Endothelial cell of umbilical vein (primary cell): ENCODE data around the gene TPD52L2. TPM values are rescaled to one million over a fixed set of nuclear protein-coding genes. Genes with fewer than 3 reads are reported as not detected.

Experiments used
- BruUV-seq: library from RNA; stranded (reverse); fragments of 400-500 nt; replicated peaks from 2 replicates; lab custom pipeline; 2021; lab: Mats Ljungman, UMichigan
- CTCF ChIA-PET: fragments of 300-600, 350-600 bp; sonication (Branson Sonifier 250); formaldehyde crosslinking; loops from one replicate; lab custom pipeline; 2021; ENCODE audit warnings: antibody characterized with exemption, inconsistent platforms; lab: Charles Lee
- POLR2A ChIA-PET: fragments of 300-600, 350-600 bp; sonication (Branson Sonifier 250); formaldehyde crosslinking; loops from one replicate; lab custom pipeline; 2021; ENCODE audit warnings: antibody characterized with exemption, inconsistent platforms; lab: Charles Lee
- DNase-seq: peaks from one replicate; pipeline ENCODE4 v3.0.0-alpha.2; 2011; ENCODE audit warnings: low read depth, low spot score
- FAIRE-seq: peaks from 2 replicates; lab custom pipeline; 2011; peaks lifted over from hg19 to GRCh38; lab: Jason Lieb, UNC
- H2AFZ ChIP-seq: 2 replicates; pipeline ENCODE4 v1.6.0; 2012; ENCODE audit warnings: low read depth, low read length, control low read depth, inconsistent platforms
- H3K27ac ChIP-seq: 2 replicates; pipeline ENCODE4 v1.5.1; 2011; ENCODE audit warnings: low read depth, mild to moderate bottlenecking, control low read depth, low read length, moderate library complexity; ENCODE audit not compliant: insufficient read depth
- H3K27me3 ChIP-seq, 2 experiments: 2 replicates each; pipeline versions ENCODE4 v1.6.0 to v1.6.1; 2011; ENCODE audit warnings: low read length in 2 of 2, mixed read lengths in 1 of 2; ENCODE audit not compliant: control insufficient read depth in 2 of 2, insufficient read depth in 2 of 2
- H3K36me3 ChIP-seq, 2 experiments: 2 replicates in 1 of 2; 3 replicates in 1 of 2; pipeline ENCODE4 v1.5.1; 2011; ENCODE audit warnings: low read length in 2 of 2, mild to moderate bottlenecking in 1 of 2, moderate library complexity in 1 of 2; ENCODE audit not compliant: control insufficient read depth in 2 of 2, insufficient read depth in 2 of 2; ENCODE audit errors: extremely low read depth in 1 of 2
- H3K4me1 ChIP-seq: 3 replicates; pipeline ENCODE4 v1.5.1; 2011; ENCODE audit warnings: mild to moderate bottlenecking, low read length; ENCODE audit not compliant: control insufficient read depth, insufficient read depth; ENCODE audit errors: extremely low read depth
- H3K4me2 ChIP-seq: 2 replicates; pipeline ENCODE4 v1.6.1; 2011; ENCODE audit warnings: low read length, control low read depth, mixed read lengths; ENCODE audit not compliant: insufficient read depth
- H3K4me3 ChIP-seq, 3 experiments: fragments of 200-600 bp in 1 of 3; sonication (generic), shearing (Covaris generic) in 1 of 3; replicated peaks in 1 of 3; 2 replicates each; pipeline ENCODE4 v1.5.1; 2011 to 2016; ENCODE audit warnings: control low read depth in 3 of 3, low read length in 3 of 3, mild to moderate bottlenecking in 2 of 3, inconsistent platforms in 1 of 3, low read depth in 1 of 3, moderate library complexity in 1 of 3; ENCODE audit not compliant: insufficient read depth in 1 of 3
- H3K79me2 ChIP-seq: 2 replicates; pipeline ENCODE4 v1.6.0; 2012; ENCODE audit warnings: low read length, inconsistent platforms; ENCODE audit not compliant: control insufficient read depth, insufficient read depth
- H3K9ac ChIP-seq: replicated peaks from 2 replicates; pipeline ENCODE3; 2011; ENCODE audit warnings: low read length, control low read depth; ENCODE audit not compliant: insufficient read depth; ENCODE audit errors: extremely low read depth
- H3K9me1 ChIP-seq: replicated peaks from 3 replicates; pipeline ENCODE4 v1.6.0; 2011; ENCODE audit warnings: mild to moderate bottlenecking, low read length; ENCODE audit not compliant: control insufficient read depth, insufficient read depth; ENCODE audit errors: extremely low read depth
- H3K9me3 ChIP-seq: replicated peaks from 2 replicates; pipeline ENCODE4 v1.5.1; 2012; ENCODE audit warnings: low read length, inconsistent platforms; ENCODE audit not compliant: control insufficient read depth, insufficient read depth
- H4K20me1 ChIP-seq: replicated peaks from 2 replicates; pipeline ENCODE3; 2011; ENCODE audit warnings: mild to moderate bottlenecking, low read length; ENCODE audit not compliant: control insufficient read depth, insufficient read depth; ENCODE audit errors: extremely low read depth
- CTCF ChIP-seq, 2 donors: IDR thresholded peaks; 1 replicate in 1 of 2; 2 replicates in 1 of 2; pipeline ENCODE4 v1.5.1; 2011; ENCODE audit warnings: low read length in 2 of 2, mild to moderate bottlenecking in 2 of 2, moderate library complexity in 2 of 2, control low read depth in 1 of 2, inconsistent platforms in 1 of 2, low read depth in 1 of 2; ENCODE audit not compliant: insufficient read depth in 1 of 2; ENCODE audit errors: extremely low read depth in 1 of 2
- EZH2 ChIP-seq: IDR thresholded peaks from 2 replicates; pipeline ENCODE4 v1.6.1; 2012; ENCODE audit warnings: borderline replicate concordance, low read depth, mild to moderate bottlenecking, moderate library complexity, low read length, inconsistent platforms; ENCODE audit not compliant: severe bottlenecking
- FOS ChIP-seq: IDR thresholded peaks from 2 replicates; pipeline ENCODE4 v1.6.1; 2011; ENCODE audit warnings: mild to moderate bottlenecking, low read length, moderate library complexity, borderline replicate concordance; ENCODE audit not compliant: insufficient read depth
- GATA2 ChIP-seq: IDR thresholded peaks from 2 replicates; pipeline ENCODE4 v1.7.0; 2011; ENCODE audit warnings: low read depth, mild to moderate bottlenecking, moderate library complexity, mixed read lengths, low read length; ENCODE audit not compliant: insufficient read length, insufficient read depth
- JUN ChIP-seq: IDR thresholded peaks from 2 replicates; pipeline ENCODE4 v1.6.1; 2011; ENCODE audit warnings: borderline replicate concordance, low read depth; ENCODE audit not compliant: insufficient read length, insufficient read depth
- MAX ChIP-seq: IDR thresholded peaks from 2 replicates; pipeline ENCODE4 v1.6.1; 2011; ENCODE audit not compliant: insufficient read depth, insufficient read length
- MYC ChIP-seq: IDR thresholded peaks from one replicate; pipeline ENCODE4 v1.6.1; 2011; ENCODE audit warnings: mild to moderate bottlenecking, low read depth, low read length
- POLR2A ChIP-seq: IDR thresholded peaks from 2 replicates; pipeline ENCODE4 v1.6.1; 2012; ENCODE audit warnings: low read depth, mild to moderate bottlenecking, control low read depth, low read length
- POLR2AphosphoS5 ChIP-seq: IDR thresholded peaks from 2 replicates; pipeline ENCODE4 v1.6.1; 2012; ENCODE audit warnings: low read depth, mild to moderate bottlenecking, control low read depth, low read length, moderate library complexity; ENCODE audit not compliant: insufficient read depth
- dilution Hi-C: fragments of 300-500 bp; cut with MboI; formaldehyde crosslinking; loops from one replicate; pipeline ENCODE4 v1.15.0; 2019; ENCODE audit warnings: low sequenced_read_pairs; ENCODE audit not compliant: extremely low pct_ligation_motif_present
- intact Hi-C: fragments of 100-400 bp; cut with micrococcal nuclease; formaldehyde crosslinking; loops from one replicate; pipeline ENCODE4 v1.10.0; 2022
- polyA plus RNA-seq, 4 experiments: library from polyadenylated mRNA; depleted of rRNA in 3 of 4; stranded (reverse) in 3 of 4; unstranded in 1 of 4; fragments of >200 nt; gene quantifications; 2 replicates each; pipeline versions ENCODE4 v1.2.1 to v1.2.3, GENCODE V29; 2011 to 2012; ENCODE audit warnings: missing spikeins in 1 of 4
- total RNA-seq: library from RNA; stranded (reverse); gene quantifications from 2 replicates; pipeline ENCODE4 v1.2.3, GENCODE V29; 2021

TPD52L2 gene
- total and polyA plus RNA-seq, 2 donors (not counting 3 experiments of a cell fraction or from before 2014, with no cell fraction given), result 123 to 142 TPM

GRCh38 chr20:63934271-63935068 lies 69.4 kb downstream of the TPD52L2 start:
- Histone ChIP-seq H4K20me1 (peaks cover 3% of the 10 kb centered on the region), H3K27me3 (no peaks in the 10 kb centered on the region), H3K4me1 (no peaks in the 10 kb centered on the region), H3K9me3 (no peaks in the 10 kb centered on the region), H3K27ac (no peak overlapping the region), H2AFZ (no peak overlapping the region), H3K79me2 (peaks cover 30% of the 10 kb centered on the region), H3K9me1 (no peaks in the 10 kb centered on the region), H3K9ac (no peak overlapping the region), H3K4me2 (no peak overlapping the region), H3K36me3 (peaks cover 3 to 41% of the 10 kb centered on the region in 2 experiments), H3K4me3 (no peak overlapping the region)
- no peak for FAIRE-seq
- DNase-seq, result no peak
- BruUV-seq, result TSS peak; percentile 8
- dilution Hi-C loops (no loop called here), intact Hi-C loops (no loop called here)
- CTCF ChIA-PET, result interaction anchor here (1.3 to 1.5 kb wide), 2 partner anchors 22 to 39 kb away, joined by 3 to 5 read pairs; partner anchors contain the start of gene UCKL1
- no peak for TF ChIP-seq GATA2
- TF ChIP-seq CTCF (IDR thresholded peaks at IDR 0.05; ENCODE audit: extremely low read depth in 1 of 2, insufficient read depth in 1 of 2, low read depth in 1 of 2, low read length in 2 of 2), result peak; percentile 23 to 50
- TF ChIP-seq POLR2AphosphoS5, result no peak
- POLR2A ChIA-PET, result no interaction called here

- no TSS peak for BruUV-seq
- FAIRE-seq (no peak), DNase-seq (no peak)
- Histone ChIP-seq H3K27me3 (no peaks in the 10 kb centered on the region), H3K9me3 (no peaks in the 10 kb centered on the region), H3K27ac (no peak overlapping the region), H2AFZ (no peak overlapping the region), H3K4me2 (no peak overlapping the region), H4K20me1 (peaks cover 3% of the 10 kb centered on the region), H3K4me1 (no peaks in the 10 kb centered on the region), H3K36me3 (peaks cover 3 to 42% of the 10 kb centered on the region in 2 experiments), H3K9me1 (no peaks in the 10 kb centered on the region), H3K9ac (no peak overlapping the region), H3K79me2 (peaks cover 32% of the 10 kb centered on the region), H3K4me3 (no peak overlapping the region)
- TF ChIP-seq POLR2A (no peak), MAX (no peak), MYC (no peak), CTCF (IDR thresholded peaks at IDR 0.05; ENCODE audit: extremely low read depth in 1 of 2, insufficient read depth in 1 of 2, low read depth in 1 of 2, low read length in 2 of 2) (no peak), FOS (no peak), JUN (no peak), GATA2 (no peak), EZH2 (no peak), POLR2AphosphoS5 (no peak)
- dilution Hi-C loops (no loop called here), intact Hi-C loops (no loop called here)
- CTCF ChIA-PET, result interaction anchor here (1.3 kb wide), 1 partner anchor 21 kb away, joined by 3 read pairs; the partner anchor contains the start of gene UCKL1
- POLR2A ChIA-PET, result no interaction called here
Measured at GRCh38 chr20:63935447-63935846, 70.4 kb downstream of the TPD52L2 start.
